ENCODE results near the gene SNAPC1. TPM values are rescaled to one million over a fixed set of nuclear protein-coding genes. Genes with fewer than 3 reads are reported as not detected.

Gene SNAPC1
- total RNA-seq (2014; rRNA removed; shearing (Covaris generic)): 11.6 and 16.7 TPM in 2 replicates

GRCh38 chr14:61761959-61762786 lies at the start of gene SNAPC1:
SNAPC1 (plus strand) TSS chr14:61762420; CDS start chr14:61762461, 41 bp downstream.
- Histone ChIP-seq H3K36me3 (replicated peaks; ENCODE audit: control insufficient read depth, insufficient read depth, low read length) (no peaks in the 10 kb centered on the region; the same call in 1 of the 2 replicates), H3K4me3 (ENCODE audit: insufficient read depth, low read depth, low read length) (peak within 1 kb of the TSS; percentile 98), H3K27me3 (ENCODE audit: control insufficient read depth, insufficient read depth, low read length) (no peaks in the 10 kb centered on the region)
- DNase-seq: peak; percentile 94

GRCh38 chr14:61713724-61714437 lies 48.3 kb upstream of the SNAPC1 start:
- Histone ChIP-seq H3K27me3 (ENCODE audit: control insufficient read depth, insufficient read depth, low read length) (no peaks in the 10 kb centered on the region), H3K4me3 (ENCODE audit: insufficient read depth, low read depth, low read length) (no peak overlapping the region), H3K36me3 (replicated peaks; ENCODE audit: control insufficient read depth, insufficient read depth, low read length) (no peaks in the 10 kb centered on the region)
- no peak for DNase-seq

GRCh38 chr14:61716956-61717355 lies 45.3 kb upstream of the SNAPC1 start:
- H3K4me3 ChIP-seq (ENCODE audit: insufficient read depth, low read depth, low read length): no peak overlapping the region
- no peaks in the 10 kb centered on the region for H3K27me3 ChIP-seq (ENCODE audit: control insufficient read depth, insufficient read depth, low read length)
- DNase-seq: no peak
- H3K36me3 ChIP-seq (replicated peaks; ENCODE audit: control insufficient read depth, insufficient read depth, low read length): peaks cover 4% of the 10 kb centered on the region

GRCh38 chr14:61718039-61718438 lies 44.2 kb upstream of the SNAPC1 start:
- DNase-seq: no peak
- H3K4me3 ChIP-seq (ENCODE audit: insufficient read depth, low read depth, low read length): no peak overlapping the region
- peaks cover 6% of the 10 kb centered on the region for H3K36me3 ChIP-seq (replicated peaks; ENCODE audit: control insufficient read depth, insufficient read depth, low read length)
- H3K27me3 ChIP-seq (ENCODE audit: control insufficient read depth, insufficient read depth, low read length): no peaks in the 10 kb centered on the region

- Histone ChIP-seq H3K36me3 (replicated peaks; ENCODE audit: control insufficient read depth, insufficient read depth, low read length) (peaks cover 9% of the 10 kb centered on the region), H3K4me3 (ENCODE audit: insufficient read depth, low read depth, low read length) (no peak overlapping the region), H3K27me3 (ENCODE audit: control insufficient read depth, insufficient read depth, low read length) (no peaks in the 10 kb centered on the region)
- DNase-seq: no peak
Measured at GRCh38 chr14:61719344-61720293, 42.6 kb upstream of the SNAPC1 start.

GRCh38 chr14:61720294-61720661 lies 41.9 kb upstream of the SNAPC1 start:
- Histone ChIP-seq H3K27me3 (ENCODE audit: control insufficient read depth, insufficient read depth, low read length) (no peaks in the 10 kb centered on the region), H3K4me3 (ENCODE audit: insufficient read depth, low read depth, low read length) (no peak overlapping the region), H3K36me3 (replicated peaks; ENCODE audit: control insufficient read depth, insufficient read depth, low read length) (peaks cover 9% of the 10 kb centered on the region)
- DNase-seq: no peak

GRCh38 chr14:61720741-61721140 lies 41.5 kb upstream of the SNAPC1 start:
- peaks cover 9% of the 10 kb centered on the region for H3K36me3 ChIP-seq (replicated peaks; ENCODE audit: control insufficient read depth, insufficient read depth, low read length)
- H3K4me3 ChIP-seq (ENCODE audit: insufficient read depth, low read depth, low read length): no peak overlapping the region
- DNase-seq: no peak
- no peaks in the 10 kb centered on the region for H3K27me3 ChIP-seq (ENCODE audit: control insufficient read depth, insufficient read depth, low read length)

- Histone ChIP-seq H3K36me3 (replicated peaks; ENCODE audit: control insufficient read depth, insufficient read depth, low read length) (peaks cover 30% of the 10 kb centered on the region), H3K27me3 (ENCODE audit: control insufficient read depth, insufficient read depth, low read length) (no peaks in the 10 kb centered on the region), H3K4me3 (ENCODE audit: insufficient read depth, low read depth, low read length) (no peak overlapping the region)
- DNase-seq: no peak
Measured at GRCh38 chr14:61724133-61724532, 38.1 kb upstream of the SNAPC1 start.

GRCh38 chr14:61726778-61727658 lies 35.2 kb upstream of the SNAPC1 start:
- no peak for DNase-seq
- peaks cover 26% of the 10 kb centered on the region for H3K36me3 ChIP-seq (replicated peaks; ENCODE audit: control insufficient read depth, insufficient read depth, low read length)

GRCh38 chr14:61730756-61731373 lies 31.4 kb upstream of the SNAPC1 start:
- no peak overlapping the region for H3K4me3 ChIP-seq (ENCODE audit: insufficient read depth, low read depth, low read length)
- peaks cover 36% of the 10 kb centered on the region for H3K36me3 ChIP-seq (replicated peaks; ENCODE audit: control insufficient read depth, insufficient read depth, low read length)
- no peak for DNase-seq
- no peaks in the 10 kb centered on the region for H3K27me3 ChIP-seq (ENCODE audit: control insufficient read depth, insufficient read depth, low read length)

More at GRCh38 chr14:61726778-61727658, 35.2 kb upstream of the SNAPC1 start:
- H3K4me3 ChIP-seq (ENCODE audit: insufficient read depth, low read depth, low read length): no peak overlapping the region
- H3K27me3 ChIP-seq (ENCODE audit: control insufficient read depth, insufficient read depth, low read length): no peaks in the 10 kb centered on the region

- DNase-seq: no peak
- Histone ChIP-seq H3K27me3 (ENCODE audit: control insufficient read depth, insufficient read depth, low read length) (no peaks in the 10 kb centered on the region), H3K36me3 (replicated peaks; ENCODE audit: control insufficient read depth, insufficient read depth, low read length) (peaks cover 36% of the 10 kb centered on the region), H3K4me3 (ENCODE audit: insufficient read depth, low read depth, low read length) (no peak overlapping the region)
Measured at GRCh38 chr14:61733972-61734371, 28.2 kb upstream of the SNAPC1 start.

- H3K4me3 ChIP-seq (ENCODE audit: insufficient read depth, low read depth, low read length): no peak overlapping the region
- H3K36me3 ChIP-seq (replicated peaks; ENCODE audit: control insufficient read depth, insufficient read depth, low read length): peaks cover 43% of the 10 kb centered on the region
- no peaks in the 10 kb centered on the region for H3K27me3 ChIP-seq (ENCODE audit: control insufficient read depth, insufficient read depth, low read length)
- DNase-seq: no peak
Measured at GRCh38 chr14:61736751-61737150, 25.5 kb upstream of the SNAPC1 start.

GRCh38 chr14:61737915-61738314 lies 24.3 kb upstream of the SNAPC1 start:
- peaks cover 49% of the 10 kb centered on the region for H3K36me3 ChIP-seq (replicated peaks; ENCODE audit: control insufficient read depth, insufficient read depth, low read length)
- H3K27me3 ChIP-seq (ENCODE audit: control insufficient read depth, insufficient read depth, low read length): no peaks in the 10 kb centered on the region
- DNase-seq: no peak
- no peak overlapping the region for H3K4me3 ChIP-seq (ENCODE audit: insufficient read depth, low read depth, low read length)
